Immature natural killer cell (primary cell): ENCODE results near the gene CCDC138. TPM values are rescaled to one million over a fixed set of nuclear protein-coding genes. Genes with fewer than 3 reads are reported as not detected.
"Not testable (repeated sequence)": the region's sequence is repeated elsewhere in the genome, so short reads cannot be mapped to it uniquely, and the experiment has no call there.

Source experiments
- DNase-seq, 3 donors: peaks; one replicate each; pipeline ENCODE4 v3.0.0; 2022; ENCODE audit warnings: mixed read lengths in 1 of 3
- H3K27ac Mint-ChIP-seq, 6 donors: one replicate each; pipeline ENCODE4 v1.8.0; 2020; ENCODE audit warnings: mixed read lengths in 6 of 6, mild to moderate bottlenecking in 5 of 6, inconsistent platforms in 4 of 6, moderate library complexity in 3 of 6
- H3K27me3 Mint-ChIP-seq, 3 donors: one replicate each; pipeline ENCODE4 v1.8.0; 2020 to 2021; ENCODE audit warnings: low read depth in 3 of 3, mild to moderate bottlenecking in 3 of 3, mixed read lengths in 3 of 3, moderate library complexity in 3 of 3, inconsistent platforms in 1 of 3
- H3K36me3 Mint-ChIP-seq, 3 donors: one replicate each; pipeline ENCODE4 v1.8.0; 2020; ENCODE audit warnings: mixed read lengths in 3 of 3, inconsistent platforms in 2 of 3, mild to moderate bottlenecking in 2 of 3
- H3K4me1 Mint-ChIP-seq, 2 donors: one replicate each; pipeline ENCODE4 v1.8.0; 2020; ENCODE audit warnings: inconsistent platforms in 2 of 2, mild to moderate bottlenecking in 2 of 2, mixed read lengths in 2 of 2, moderate library complexity in 1 of 2
- H3K4me3 Mint-ChIP-seq, 5 donors: one replicate each; pipeline ENCODE4 v1.8.0; 2020; ENCODE audit warnings: mild to moderate bottlenecking in 5 of 5, mixed read lengths in 5 of 5, inconsistent platforms in 3 of 5, moderate library complexity in 3 of 5
- H3K9me3 Mint-ChIP-seq, 6 donors: one replicate each; pipeline ENCODE4 v1.8.0; 2020; ENCODE audit warnings: mild to moderate bottlenecking in 6 of 6, mixed read lengths in 6 of 6, inconsistent platforms in 4 of 6, moderate library complexity in 3 of 6
- polyA plus RNA-seq, 3 donors: library from polyadenylated mRNA; unstranded; fragments of 300-500 nt; fragmentation: Illumina TruSeq; gene quantifications; one replicate each; pipeline ENCODE4 v1.2.3, GENCODE V29; 2021

CCDC138 gene, protein sequence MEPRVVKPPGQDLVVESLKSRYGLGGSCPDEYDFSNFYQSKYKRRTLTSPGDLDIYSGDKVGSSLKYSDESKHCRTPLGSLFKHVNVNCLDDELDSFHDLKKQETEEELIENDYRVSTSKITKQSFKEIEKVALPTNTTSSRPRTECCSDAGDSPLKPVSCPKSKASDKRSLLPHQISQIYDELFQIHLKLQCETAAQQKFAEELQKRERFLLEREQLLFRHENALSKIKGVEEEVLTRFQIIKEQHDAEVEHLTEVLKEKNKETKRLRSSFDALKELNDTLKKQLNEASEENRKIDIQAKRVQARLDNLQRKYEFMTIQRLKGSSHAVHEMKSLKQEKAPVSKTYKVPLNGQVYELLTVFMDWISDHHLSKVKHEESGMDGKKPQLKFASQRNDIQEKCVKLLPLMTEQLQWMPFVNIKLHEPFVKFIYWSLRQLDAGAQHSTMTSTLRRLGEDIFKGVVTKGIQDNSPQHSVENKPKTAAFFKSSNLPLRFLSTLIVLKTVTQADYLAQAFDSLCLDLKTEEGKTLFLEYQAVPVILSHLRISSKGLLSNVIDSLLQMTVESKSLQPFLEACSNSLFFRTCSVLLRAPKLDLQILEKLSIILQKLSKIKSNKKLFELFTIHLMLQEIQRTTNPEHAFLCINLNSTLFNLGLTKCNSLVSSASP
- 1 to 10 TPM; 3.4 to 5.1 (median 3.7) TPM for polyA plus RNA-seq

DNA sequence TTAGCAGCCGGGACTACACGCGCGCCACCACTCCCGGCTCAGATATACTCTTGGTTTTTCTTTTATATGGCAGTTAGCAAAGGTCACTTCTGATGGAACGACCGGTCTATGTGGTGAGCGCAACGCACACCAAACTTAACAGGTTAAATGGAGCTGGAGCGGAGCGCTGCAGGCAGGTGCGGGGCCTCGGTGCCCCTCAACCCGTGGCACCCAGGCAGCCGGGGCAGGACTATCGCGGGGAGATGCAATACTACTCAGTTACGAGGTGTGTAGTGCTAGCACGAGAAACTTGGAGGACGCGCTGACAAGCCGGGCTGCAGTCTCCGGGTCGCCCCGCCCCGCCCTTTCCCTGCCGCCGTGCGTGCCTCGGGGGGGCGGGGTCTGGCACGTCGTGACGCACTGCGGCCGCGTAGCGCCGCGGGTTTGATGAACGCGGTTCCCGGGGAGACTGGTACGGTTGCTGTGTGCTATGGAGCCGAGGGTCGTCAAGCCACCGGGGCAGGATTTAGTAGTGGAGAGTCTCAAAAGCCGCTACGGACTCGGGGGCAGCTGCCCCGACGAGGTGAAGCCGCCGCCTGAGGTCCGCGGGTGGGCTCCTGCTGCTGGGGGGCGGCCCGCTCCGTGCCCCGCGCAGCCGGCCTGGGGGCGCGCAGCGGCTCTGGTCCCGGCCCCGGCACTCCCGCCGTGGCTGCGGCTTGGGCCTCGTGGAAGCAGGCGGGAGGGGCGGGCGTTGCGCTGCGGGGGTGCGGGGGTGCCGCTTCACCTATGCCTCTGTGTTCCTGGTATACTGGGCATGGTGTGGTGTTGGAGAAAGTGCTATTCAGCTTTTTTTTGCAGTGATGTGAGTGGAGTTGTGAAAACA is at the start of gene CCDC138:
CCDC138 (plus strand) TSS at position 418 of the 862 bp plus-strand sequence; CDS start at position 470, 52 bp downstream.
- H3K27ac Mint-ChIP-seq: peak within 1 kb of the TSS; percentile 89 to 99 (median 96)
- peak within 1 kb of the TSS; percentile 97 to 100 (median 99) for H3K4me3 Mint-ChIP-seq
- H3K9me3 Mint-ChIP-seq: no peaks in the 10 kb centered on the region
- peaks cover 13 to 20% (median 18%) of the 10 kb centered on the region in 3 donors for H3K36me3 Mint-ChIP-seq
- peak; percentile 88 to 89 (median 88) for DNase-seq
- peaks cover 12 to 22% of the 10 kb centered on the region in 2 donors for H3K4me1 Mint-ChIP-seq
- H3K27me3 Mint-ChIP-seq: peaks cover 0 to 2% (median 0%) of the 10 kb centered on the region in 3 donors

DNA sequence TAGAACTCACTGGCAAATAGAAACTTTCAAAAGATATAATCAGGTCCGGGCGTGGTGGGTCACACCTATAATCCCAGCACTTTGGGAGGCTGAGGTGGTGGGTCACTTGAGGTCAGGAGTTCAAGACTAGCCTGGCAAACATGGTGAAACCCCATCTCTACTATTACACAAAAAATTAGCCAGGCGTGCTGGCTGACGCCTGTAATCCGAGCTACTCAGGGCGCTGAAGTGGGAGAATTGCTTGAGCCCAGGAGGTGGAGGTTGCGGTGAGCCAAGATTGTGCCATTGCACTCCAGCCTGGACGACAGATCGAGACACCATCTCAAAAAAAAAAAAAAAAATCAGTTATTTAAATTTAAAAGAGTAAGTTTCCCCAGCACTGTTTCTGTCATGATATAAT is 28.6 kb upstream of the CCDC138 start:
- not testable (repeated sequence) for H3K27me3 Mint-ChIP-seq, DNase-seq, H3K4me1 Mint-ChIP-seq, H3K27ac Mint-ChIP-seq, H3K9me3 Mint-ChIP-seq, H3K4me3 Mint-ChIP-seq
- H3K36me3 Mint-ChIP-seq: peaks cover 6 to 16% (median 12%) of the 10 kb centered on the region in 3 donors

DNA sequence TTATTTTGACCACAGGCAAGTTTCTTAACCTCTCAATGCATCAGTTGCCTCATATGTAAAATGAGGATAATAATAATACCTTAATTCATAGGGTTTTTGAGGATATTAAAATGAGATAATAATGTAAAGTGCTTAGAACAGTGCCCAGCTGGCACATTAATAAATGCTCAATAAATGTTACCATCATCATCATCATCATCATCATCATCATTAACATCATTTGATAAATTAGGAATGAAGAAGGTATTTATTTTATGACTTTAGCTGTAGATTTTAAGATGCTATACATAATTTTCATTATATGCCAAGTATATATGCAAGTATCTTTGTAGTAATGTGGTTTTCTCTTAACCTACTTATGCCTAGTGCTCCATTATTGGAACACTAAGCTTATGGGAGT is 24.0 kb upstream of the CCDC138 start:
- H3K27me3 Mint-ChIP-seq, H3K4me3 Mint-ChIP-seq, H3K9me3 Mint-ChIP-seq, H3K4me1 Mint-ChIP-seq, H3K27ac Mint-ChIP-seq, DNase-seq: not testable (repeated sequence)
- peaks cover 16 to 25% (median 18%) of the 10 kb centered on the region in 3 donors for H3K36me3 Mint-ChIP-seq

DNA sequence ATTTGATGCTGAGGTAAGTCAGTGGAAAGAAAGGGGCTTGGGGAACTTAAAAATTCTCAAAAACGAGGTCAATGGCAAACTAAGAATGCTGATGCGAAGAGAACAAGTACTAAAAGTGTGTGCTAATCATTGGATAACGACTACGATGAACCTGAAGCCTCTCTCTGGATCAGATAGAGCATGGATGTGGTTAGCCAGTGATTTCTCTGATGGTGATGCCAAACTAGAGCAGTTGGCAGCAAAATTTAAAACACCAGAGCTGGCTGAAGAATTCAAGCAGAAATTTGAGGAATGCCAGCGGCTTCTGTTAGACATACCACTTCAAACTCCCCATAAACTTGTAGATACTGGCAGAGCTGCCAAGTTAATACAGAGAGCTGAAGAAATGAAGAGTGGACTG is 19.9 kb upstream of the CCDC138 start:
- H3K27me3 Mint-ChIP-seq, DNase-seq, H3K4me1 Mint-ChIP-seq, H3K27ac Mint-ChIP-seq, H3K4me3 Mint-ChIP-seq, H3K9me3 Mint-ChIP-seq: not testable (repeated sequence)
- peaks cover 15 to 33% (median 18%) of the 10 kb centered on the region in 3 donors for H3K36me3 Mint-ChIP-seq

DNA sequence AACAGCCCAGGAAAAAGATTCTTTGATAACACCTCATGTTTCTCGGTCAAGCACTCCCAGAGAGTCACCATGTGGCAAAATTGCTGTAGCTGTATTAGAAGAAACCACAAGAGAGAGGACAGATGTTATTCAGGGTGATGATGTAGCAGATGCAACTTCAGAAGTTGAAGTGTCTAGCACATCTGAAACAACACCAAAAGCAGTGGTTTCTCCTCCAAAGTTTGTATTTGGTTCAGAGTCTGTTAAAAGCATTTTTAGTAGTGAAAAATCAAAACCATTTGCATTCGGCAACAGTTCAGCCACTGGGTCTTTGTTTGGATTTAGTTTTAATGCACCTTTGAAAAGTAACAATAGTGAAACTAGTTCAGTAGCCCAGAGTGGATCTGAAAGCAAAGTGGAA is 18.7 kb upstream of the CCDC138 start:
- H3K27ac Mint-ChIP-seq, H3K27me3 Mint-ChIP-seq, H3K9me3 Mint-ChIP-seq, DNase-seq, H3K4me1 Mint-ChIP-seq, H3K4me3 Mint-ChIP-seq: not testable (repeated sequence)
- peaks cover 24 to 41% (median 28%) of the 10 kb centered on the region in 3 donors for H3K36me3 Mint-ChIP-seq

DNA sequence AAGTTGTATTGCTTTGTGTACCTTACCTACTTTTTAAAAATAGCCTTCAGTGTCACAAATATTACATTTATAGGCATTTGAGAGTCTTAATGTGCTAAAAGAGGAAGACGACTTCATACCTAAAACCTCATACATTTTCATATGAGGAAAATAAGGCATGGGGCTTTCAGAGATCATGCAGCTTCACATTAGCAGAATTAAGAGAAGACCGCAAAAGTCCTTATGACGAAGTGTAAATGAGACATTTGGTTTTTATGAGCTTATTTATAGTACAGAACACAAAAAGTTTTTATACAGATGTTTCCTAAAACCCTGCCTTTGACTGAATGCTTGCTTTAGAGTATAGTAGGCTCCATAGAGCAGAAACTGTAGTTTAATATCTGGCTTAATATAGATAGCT is 10.1 kb upstream of the CCDC138 start:
- Mint-ChIP-seq H3K4me1 (no peaks in the 10 kb centered on the region), H3K9me3 (no peaks in the 10 kb centered on the region), H3K4me3 (no peak overlapping the region), H3K36me3 (peaks cover 19 to 50% (median 19%) of the 10 kb centered on the region in 3 donors), H3K27ac (peak overlapping the region in 1 of 6 donors; percentile 60), H3K27me3 (peaks cover 0 to 2% (median 0%) of the 10 kb centered on the region in 3 donors)
- no peak for DNase-seq

DNA sequence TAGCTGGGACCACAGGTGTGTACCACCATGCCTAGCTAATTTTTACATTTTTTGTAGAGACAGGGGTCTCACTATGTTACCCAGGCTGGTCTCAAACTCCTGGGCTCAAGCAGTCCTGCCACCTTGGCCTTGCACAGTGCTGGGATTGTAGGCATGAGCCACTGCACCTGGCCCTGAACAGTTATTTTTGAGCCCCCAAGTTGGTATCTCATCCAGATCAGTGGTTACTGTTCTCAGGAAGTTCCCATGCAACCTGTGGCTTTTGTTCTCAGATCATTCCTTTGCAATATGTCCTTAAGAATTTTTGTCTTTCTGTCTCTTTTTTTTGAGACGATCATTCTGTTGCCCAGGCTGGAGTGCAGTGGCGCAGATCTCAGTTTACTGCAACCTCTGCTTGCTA is 7.7 kb upstream of the CCDC138 start:
- Mint-ChIP-seq H3K9me3 (no peaks in the 10 kb centered on the region), H3K27ac (peak overlapping the region in 1 of 6 donors; percentile 35), H3K27me3 (peaks cover 0 to 2% (median 0%) of the 10 kb centered on the region in 3 donors), H3K36me3 (peaks cover 15 to 48% (median 15%) of the 10 kb centered on the region in 3 donors), H3K4me1 (no peaks in the 10 kb centered on the region), H3K4me3 (no peak overlapping the region)
- no peak for DNase-seq

DNA sequence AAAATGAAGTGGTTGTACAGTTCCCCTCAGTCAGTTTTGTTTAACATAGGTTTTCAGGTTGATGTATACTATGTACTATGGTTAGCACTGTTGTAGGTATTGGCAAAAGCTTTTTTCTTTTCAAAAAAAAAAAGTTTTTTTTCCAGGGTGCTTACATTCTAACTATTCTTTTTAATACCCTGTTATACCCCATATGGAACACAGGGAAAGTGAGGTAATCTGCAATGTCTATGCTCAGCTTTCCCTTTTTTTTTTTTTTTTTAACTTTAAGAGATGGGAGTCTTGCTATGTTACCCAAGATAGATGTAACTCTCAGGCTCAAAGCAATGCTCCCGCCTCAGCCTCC is 590 bp upstream of the CCDC138 start:
- no peaks in the 10 kb centered on the region for H3K9me3 Mint-ChIP-seq

DNA sequence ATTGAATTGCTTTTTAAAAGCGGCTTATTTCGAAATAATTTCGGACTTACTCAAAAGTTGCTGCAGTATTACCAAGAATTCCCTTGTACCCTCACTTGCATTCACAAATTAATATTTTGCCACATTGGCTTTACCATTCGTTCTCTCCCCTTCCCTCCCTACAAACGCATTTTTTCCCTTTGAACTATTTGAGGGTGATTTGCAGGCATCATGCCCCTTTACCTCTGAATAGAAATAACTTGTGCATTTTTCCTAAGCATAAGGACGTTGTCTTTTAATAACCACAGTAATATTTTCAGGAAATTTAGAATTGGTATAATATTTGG is 608 bp downstream of the CCDC138 start:
- no peak for DNase-seq
- Mint-ChIP-seq H3K9me3 (no peaks in the 10 kb centered on the region), H3K4me1 (peaks cover 12 to 22% of the 10 kb centered on the region in 2 donors), H3K36me3 (peaks cover 11 to 16% (median 14%) of the 10 kb centered on the region in 3 donors), H3K4me3 (peak overlapping the region; percentile 83 to 100 (median 99)), H3K27me3 (peaks cover 0 to 2% (median 0%) of the 10 kb centered on the region in 3 donors), H3K27ac (peak overlapping the region; percentile 76 to 89 (median 85))

More for the DNA sequence above, 590 bp upstream of the CCDC138 start:
- peaks cover 0 to 2% (median 0%) of the 10 kb centered on the region in 3 donors for H3K27me3 Mint-ChIP-seq
- H3K36me3 Mint-ChIP-seq: peaks cover 11 to 20% (median 18%) of the 10 kb centered on the region in 3 donors
- peaks cover 12 to 22% of the 10 kb centered on the region in 2 donors for H3K4me1 Mint-ChIP-seq
- no peak for DNase-seq
- H3K27ac Mint-ChIP-seq: peak overlapping the region; percentile 89 to 99 (median 96)
- peak overlapping the region; percentile 97 to 100 (median 99) for H3K4me3 Mint-ChIP-seq

DNA sequence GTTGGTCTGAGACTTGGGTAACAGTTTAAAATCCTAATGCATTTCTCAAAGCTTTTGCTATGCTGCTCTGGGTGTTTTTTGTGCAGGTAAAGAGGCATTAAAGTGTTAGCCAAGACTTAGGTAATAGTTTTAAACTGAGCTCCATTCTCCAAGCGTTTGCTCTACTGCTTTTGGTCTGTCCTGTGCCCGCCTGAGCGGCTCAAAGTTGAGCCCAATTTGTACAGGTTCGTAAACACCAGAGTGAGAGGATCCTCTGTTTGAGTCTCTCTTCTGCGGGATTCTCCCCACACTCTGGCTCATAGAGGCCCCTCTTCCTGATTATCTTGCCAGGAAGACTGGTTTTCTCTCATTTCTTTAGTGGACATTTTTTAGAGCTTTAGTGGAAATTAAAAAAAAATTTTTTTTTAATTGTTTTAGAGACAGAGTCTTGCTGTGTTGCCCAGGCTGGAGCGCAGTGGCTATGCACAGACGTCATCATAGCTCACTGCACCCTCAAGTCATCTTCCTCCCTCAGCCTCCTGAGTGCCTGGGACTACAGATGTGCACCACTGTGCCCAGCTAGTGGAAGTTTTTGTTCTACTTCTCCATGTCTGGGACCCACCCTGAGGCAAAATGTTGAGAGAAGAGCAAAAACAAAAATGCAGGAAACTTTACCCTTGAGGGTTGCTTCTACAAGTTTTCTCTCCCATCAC is 16.6 kb downstream of the CCDC138 start:
- no peak for DNase-seq
- Mint-ChIP-seq H3K27ac (no peak overlapping the region), H3K36me3 (peaks cover 19 to 30% (median 25%) of the 10 kb centered on the region in 3 donors), H3K4me1 (no peaks in the 10 kb centered on the region), H3K27me3 (no peaks in the 10 kb centered on the region), H3K4me3 (no peak overlapping the region), H3K9me3 (peaks cover 0 to 1% (median 0%) of the 10 kb centered on the region in 6 donors)

DNA sequence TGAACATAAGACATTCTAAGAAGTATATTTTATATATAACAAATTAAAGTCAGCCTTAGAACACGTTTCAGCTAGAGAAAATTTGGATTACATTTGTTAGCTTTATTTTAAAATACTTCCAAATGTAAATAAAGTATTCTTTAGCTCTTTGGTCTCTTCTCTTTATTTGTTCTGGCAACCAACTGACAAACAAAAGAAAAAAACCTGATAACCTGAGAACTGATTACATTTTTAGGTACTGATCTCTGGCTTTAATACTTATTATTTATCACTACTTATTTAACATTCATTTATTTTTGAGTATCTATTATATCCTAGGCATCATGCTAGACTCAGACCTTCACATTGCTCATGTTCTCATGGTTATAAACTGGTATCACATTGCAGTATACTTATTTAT is 18.5 kb downstream of the CCDC138 start:
- peaks cover 0 to 11% (median 9%) of the 10 kb centered on the region in 6 donors for H3K9me3 Mint-ChIP-seq
- no peaks in the 10 kb centered on the region for H3K27me3 Mint-ChIP-seq
- H3K4me3 Mint-ChIP-seq: no peak overlapping the region
- peaks cover 30 to 36% (median 34%) of the 10 kb centered on the region in 3 donors for H3K36me3 Mint-ChIP-seq
- no peak overlapping the region for H3K27ac Mint-ChIP-seq
- no peaks in the 10 kb centered on the region for H3K4me1 Mint-ChIP-seq
- DNase-seq: no peak

DNA sequence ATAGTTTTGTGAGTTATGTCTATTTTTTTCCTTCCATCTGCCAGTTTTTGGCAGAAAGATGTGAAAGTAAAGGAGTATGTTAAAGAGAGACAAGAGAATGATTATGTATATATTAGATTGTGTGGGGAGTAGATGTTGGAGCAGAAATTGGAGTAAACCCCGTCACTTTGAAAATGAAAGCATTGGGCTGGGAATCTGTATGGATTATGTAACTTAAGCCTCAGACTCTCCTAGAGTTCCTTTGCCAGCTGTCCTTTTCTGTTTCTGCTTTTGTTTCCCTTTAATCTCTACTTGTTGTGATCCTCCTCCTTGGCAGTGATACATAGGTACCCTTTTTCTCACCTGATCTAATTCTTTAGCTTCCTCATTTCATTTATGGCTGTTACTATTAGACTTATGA is 19.2 kb downstream of the CCDC138 start:
- Mint-ChIP-seq H3K27me3 (no peaks in the 10 kb centered on the region), H3K4me3 (no peak overlapping the region), H3K27ac (no peak overlapping the region), H3K9me3 (peaks cover 0 to 17% (median 14%) of the 10 kb centered on the region in 6 donors), H3K4me1 (no peaks in the 10 kb centered on the region), H3K36me3 (peaks cover 37 to 43% (median 42%) of the 10 kb centered on the region in 3 donors)
- no peak for DNase-seq
